Brain pericyte (primary cell): ENCODE data around the gene SH2D4B.

Experiments
- DNase-seq: peaks from one replicate; pipeline ENCODE4 v3.0.0-alpha.2; 2012; ENCODE audit warnings: low read depth, low spot score

The SH2D4B gene

GRCh38 chr10:80633383-80633860, 95.7 kb downstream of the SH2D4B start:
- DNase-seq = no peak

- DNase-seq = no peak
Observed at GRCh38 chr10:80633910-80634309, 96.2 kb downstream of the SH2D4B start.

- no peak for DNase-seq
Observed at GRCh38 chr10:80642661-80643060, 105.0 kb downstream of the SH2D4B start.

GRCh38 chr10:80646366-80646765, 108.7 kb downstream of the SH2D4B start:
- DNase-seq = no peak

GRCh38 chr10:80647173-80647833, 109.6 kb downstream of the SH2D4B start:
- no peak for DNase-seq

- DNase-seq = no peak
Observed at GRCh38 chr10:80648106-80648505, 110.4 kb downstream of the SH2D4B start.

GRCh38 chr10:80649183-80649582, 111.5 kb downstream of the SH2D4B start:
- no peak for DNase-seq

GRCh38 chr10:80655898-80656297, 118.2 kb downstream of the SH2D4B start:
- no peak for DNase-seq

- no peak for DNase-seq
Observed at GRCh38 chr10:80658068-80658467, 120.4 kb downstream of the SH2D4B start.

- DNase-seq = no peak
Observed at GRCh38 chr10:80659289-80659688, 121.6 kb downstream of the SH2D4B start.

GRCh38 chr10:80660266-80660665, 122.6 kb downstream of the SH2D4B start:
- no peak for DNase-seq

GRCh38 chr10:80660736-80661135, 123.0 kb downstream of the SH2D4B start:
- DNase-seq = no peak

GRCh38 chr10:80661526-80661925, 123.8 kb downstream of the SH2D4B start:
- no peak for DNase-seq

GRCh38 chr10:80662429-80663261, 124.9 kb downstream of the SH2D4B start:
- DNase-seq = peak; percentile 49

GRCh38 chr10:80664071-80664680, 126.5 kb downstream of the SH2D4B start:
- DNase-seq = no peak

GRCh38 chr10:80669485-80669884, 131.8 kb downstream of the SH2D4B start:
- no peak for DNase-seq

GRCh38 chr10:80670774-80671173, 133.1 kb downstream of the SH2D4B start:
- no peak for DNase-seq

GRCh38 chr10:80671847-80672246, 134.1 kb downstream of the SH2D4B start:
- no peak for DNase-seq

GRCh38 chr10:80672613-80673012, 134.9 kb downstream of the SH2D4B start:
- no peak for DNase-seq

GRCh38 chr10:80674809-80675208, 137.1 kb downstream of the SH2D4B start:
- no peak for DNase-seq

GRCh38 chr10:80681142-80681541, 143.4 kb downstream of the SH2D4B start:
- no peak for DNase-seq

- DNase-seq = no peak
Observed at GRCh38 chr10:80684259-80684658, 146.6 kb downstream of the SH2D4B start.

GRCh38 chr10:80685355-80685754, 147.7 kb downstream of the SH2D4B start:
- DNase-seq = no peak
